HEK293 (cell line): ENCODE results near the gene ZNF69.
"Not testable (repeated sequence)": the region's sequence is repeated elsewhere in the genome, so short reads cannot be mapped to it uniquely, and the experiment has no call there.

ENCODE experiments used
- CTCF ChIA-PET: fragments of 350-600 bp; formaldehyde crosslinking; extraction: SDS; loops from one replicate; lab custom pipeline; 2021; ENCODE audit warnings: antibody characterized with exemption; lab: Yijun Ruan, JAX
- POLR2A ChIA-PET: fragments of 300-600 bp; formaldehyde crosslinking; extraction: SDS; loops from one replicate; lab custom pipeline; 2020; ENCODE audit warnings: antibody characterized with exemption, inconsistent platforms; lab: Yijun Ruan, JAX
- H3K27ac ChIP-seq: fragments of 200-500 bp; sonication (Bioruptor generic); 2 replicates; pipeline ENCODE4 v1.5.1; 2014; ENCODE audit warnings: low read depth, low read length, control low read depth, inconsistent platforms; ENCODE audit errors: extremely low read depth
- H3K36me3 ChIP-seq, 2 experiments: fragments of 200-500 bp in 1 of 2; sonication (Bioruptor generic) in 1 of 2; 1 replicate in 1 of 2; 2 replicates in 1 of 2; pipeline ENCODE4 v1.5.1; 2014 to 2017; ENCODE audit warnings: inconsistent platforms in 2 of 2, low read length in 2 of 2; ENCODE audit not compliant: control insufficient read depth in 2 of 2, insufficient read depth in 1 of 2
- H3K4me1 ChIP-seq: fragments of 200-500 bp; sonication (Bioruptor generic); 2 replicates; pipeline ENCODE4 v1.5.1; 2014; ENCODE audit warnings: mild to moderate bottlenecking, low read length, inconsistent platforms; ENCODE audit not compliant: control insufficient read depth, insufficient read depth
- H3K4me3 ChIP-seq: 2 replicates; pipeline ENCODE4 v1.5.1; 2011; ENCODE audit warnings: low read depth, mild to moderate bottlenecking, control low read depth, low read length, moderate library complexity
- H3K9me3 ChIP-seq: fragments of 200-500 bp; sonication (Bioruptor generic); 2 replicates; pipeline ENCODE4 v1.5.1; 2014; ENCODE audit warnings: low read depth, low read length, inconsistent platforms; ENCODE audit not compliant: control insufficient read depth, insufficient read depth
- SETDB1 ChIP-seq: IDR thresholded peaks from one replicate; pipeline ENCODE4 v1.6.1; 2017; ENCODE audit warnings: mild to moderate bottlenecking, low read length, moderate library complexity, mixed read lengths; ENCODE audit not compliant: insufficient read length
- TRIM28 ChIP-seq: IDR thresholded peaks from 2 replicates; pipeline ENCODE4 v1.6.1; 2011; ENCODE audit warnings: low read length, control low read depth, borderline replicate concordance
- ZNF169 ChIP-seq: fragments of 450-650 bp; formaldehyde crosslinking; IDR thresholded peaks from 2 replicates; pipeline ENCODE4 v1.5.1; 2016; ENCODE audit warnings: missing biosample characterization, missing genetic modification characterization
- ZNF18 ChIP-seq: fragments of 450-650 bp; formaldehyde crosslinking; IDR thresholded peaks from 2 replicates; pipeline ENCODE4 v1.5.1; 2016; ENCODE audit warnings: missing biosample characterization, missing genetic modification characterization
- ZNF274 ChIP-seq, 2 experiments: fragments of 200-500 bp in 1 of 2; fragments of 450-650 bp in 1 of 2; sonication (Bioruptor generic) in 1 of 2; formaldehyde crosslinking in 1 of 2; IDR thresholded peaks; 2 replicates each; pipeline versions ENCODE4 v1.5.1 to v1.6.1; 2014 to 2016; ENCODE audit warnings: borderline replicate concordance in 1 of 2, inconsistent platforms in 1 of 2, low read length in 1 of 2, missing biosample characterization in 1 of 2, missing genetic modification characterization in 1 of 2
- ZNF280D ChIP-seq: fragments of 450-650 bp; formaldehyde crosslinking; IDR thresholded peaks from 2 replicates; pipeline ENCODE4 v1.5.1; 2016; ENCODE audit warnings: missing biosample characterization, missing genetic modification characterization
- ZNF529 ChIP-seq: fragments of 450-650 bp; formaldehyde crosslinking; IDR thresholded peaks from 2 replicates; pipeline ENCODE4 v1.5.1; 2017; ENCODE audit warnings: missing genetic modification characterization, missing biosample characterization; ENCODE audit not compliant: insufficient replicate concordance
- ZNF544 ChIP-seq: fragments of 450-650 bp; formaldehyde crosslinking; IDR thresholded peaks from 2 replicates; pipeline ENCODE4 v1.5.0; 2017; ENCODE audit warnings: missing biosample characterization, missing genetic modification characterization

Gene ZNF69

GRCh38 chr19:11949201-11949600 lies 61.6 kb downstream of the ZNF69 start:
- no peak overlapping the region for H3K27ac ChIP-seq
- no peaks in the 10 kb centered on the region for H3K9me3 ChIP-seq
- CTCF ChIA-PET = no interaction called here
- peaks cover 0 to 53% of the 10 kb centered on the region in 2 experiments; a peak in 1 of 3 replicates for H3K36me3 ChIP-seq
- no peaks in the 10 kb centered on the region for H3K4me1 ChIP-seq
- POLR2A ChIA-PET = no interaction called here
- H3K4me3 ChIP-seq = no peak overlapping the region
- TF ChIP-seq ZNF529 (peak; percentile 41), ZNF544 (tag by site-specific recombination) (no peak), SETDB1 (peak; percentile 99)

- POLR2A ChIA-PET; H3K4me3 ChIP-seq; H3K9me3 ChIP-seq; H3K27ac ChIP-seq; TF ChIP-seq ZNF274 (IDR thresholded peaks at IDR 0.05; ENCODE audit: low read length): not testable (repeated sequence)
- TF ChIP-seq TRIM28 (peak; percentile 95; the same call in 1 of the 2 replicates), SETDB1 (peak; percentile 98), ZNF18 (tag by site-specific recombination) (0 out of 2 replicates have a peak, but pooled peaks have one; percentile 18), ZNF274 (tag by site-specific recombination; IDR thresholded peaks at IDR 0.05; ENCODE audit: borderline replicate concordance) (peak; percentile 83; the same call in 1 of the 2 replicates), ZNF280D (tag by site-specific recombination) (peak; percentile 68; the same call in 1 of the 2 replicates)
- TF ChIP-seq, all 188 proteins: peak for 5; not testable (repeated sequence) for 183
- CTCF ChIA-PET, H3K4me1 ChIP-seq: not testable (repeated sequence)
- peaks cover 0 to 48% of the 10 kb centered on the region in 2 experiments; a peak in 1 of 3 replicates for H3K36me3 ChIP-seq
Observed at GRCh38 chr19:11949614-11950080, 62.1 kb downstream of the ZNF69 start.

GRCh38 chr19:11950312-11950711 lies 62.7 kb downstream of the ZNF69 start:
- ChIA-PET CTCF (no interaction called here), POLR2A (no interaction called here)
- Histone ChIP-seq H3K36me3 (peaks cover 0 to 44% of the 10 kb centered on the region in 2 experiments; a peak in 1 of 3 replicates), H3K27ac (no peak overlapping the region), H3K9me3 (no peaks in the 10 kb centered on the region), H3K4me1 (no peaks in the 10 kb centered on the region), H3K4me3 (no peak overlapping the region)
- TF ChIP-seq ZNF169 (tag by site-specific recombination) (no peak), ZNF274 (IDR thresholded peaks at IDR 0.05; ENCODE audit: low read length) (no peak), ZNF274 (tag by site-specific recombination; IDR thresholded peaks at IDR 0.05; ENCODE audit: borderline replicate concordance) (peak; percentile 45; the same call in 1 of the 2 replicates)
